Transverse colon (tissue), 4 donors: ENCODE results near the gene SERGEF.

ENCODE experiments used
- CTCF ChIP-seq, 5 experiments: fragments of 200-600 bp in 3 of 5; fragments of 450-650 bp in 2 of 5; sonication (generic) in 3 of 5; IDR thresholded peaks; 1 replicate in 2 of 5; 2 replicates in 3 of 5; pipeline ENCODE4 v1.5.1; 2016 to 2017; ENCODE audit warnings: antibody characterized with exemption in 5 of 5, inconsistent platforms in 3 of 5, mild to moderate bottlenecking in 2 of 5, moderate library complexity in 1 of 5
- POLR2A ChIP-seq: fragments of 450-650 bp; IDR thresholded peaks from one replicate; pipeline ENCODE4 v1.6.1; 2016; ENCODE audit warnings: antibody characterized with exemption, mild to moderate bottlenecking, moderate library complexity
- POLR2AphosphoS5 ChIP-seq, 3 donors: sonication (generic); formaldehyde crosslinking; IDR thresholded peaks; one replicate each; pipeline ENCODE4 v1.6.1; 2016; ENCODE audit warnings: antibody characterized with exemption in 3 of 3

- TF ChIP-seq CTCF (IDR thresholded peaks at IDR 0.05) = no peak
- TF ChIP-seq POLR2A = no peak
- TF ChIP-seq POLR2AphosphoS5 (IDR thresholded peaks at IDR 0.05) = no peak
Observed at GRCh38 chr11:17773674-17774073, 239.2 kb downstream of the SERGEF start.
